Epithelial cell of esophagus (primary cell): Measurements from ENCODE around the gene SH3BP4.

Experiments used
- DNase-seq: peaks from one replicate; pipeline ENCODE4 v3.0.0; 2010; ENCODE audit warnings: low read depth
- H3K4me3 ChIP-seq: 2 replicates; pipeline ENCODE4 v1.5.1; 2011; ENCODE audit warnings: mild to moderate bottlenecking, low read length, control low read depth
- CTCF ChIP-seq: IDR thresholded peaks from 2 replicates; pipeline ENCODE4 v1.5.1; 2011; ENCODE audit warnings: low read depth, mild to moderate bottlenecking, low read length, control low read depth, inconsistent platforms; ENCODE audit not compliant: insufficient read depth; ENCODE audit errors: missing control alignments

Gene SH3BP4

GRCh38 chr2:235003096-235003775, 51.4 kb downstream of the SH3BP4 start:
- no peak for DNase-seq
- no peak for TF ChIP-seq CTCF
- H3K4me3 ChIP-seq: no peak overlapping the region

GRCh38 chr2:235004329-235004903, 52.6 kb downstream of the SH3BP4 start:
- H3K4me3 ChIP-seq: no peak overlapping the region
- TF ChIP-seq CTCF: no peak
- DNase-seq: no peak

GRCh38 chr2:235005023-235005422, 53.2 kb downstream of the SH3BP4 start:
- TF ChIP-seq CTCF: no peak
- no peak overlapping the region for H3K4me3 ChIP-seq
- DNase-seq: no peak

GRCh38 chr2:235005603-235006259, 53.9 kb downstream of the SH3BP4 start:
- no peak for DNase-seq
- H3K4me3 ChIP-seq: no peak overlapping the region
- TF ChIP-seq CTCF: no peak

- H3K4me3 ChIP-seq: no peak overlapping the region
- no peak for DNase-seq
- no peak for TF ChIP-seq CTCF
These were observed 54.6 kb downstream of the SH3BP4 start for GRCh38 chr2:235006461-235006860.

GRCh38 chr2:235006986-235007385, 55.2 kb downstream of the SH3BP4 start:
- no peak for TF ChIP-seq CTCF
- H3K4me3 ChIP-seq: no peak overlapping the region
- no peak for DNase-seq
